Natural killer cell (primary cell): ENCODE data around the gene SLC7A6. TPM values are rescaled to one million over a fixed set of nuclear protein-coding genes. Genes with fewer than 3 reads are reported as not detected.

Experiments
- ATAC-seq, 3 donors: fragments of 150-1000 bp in 2 of 3; fragments of 200-7000 bp in 1 of 3; cut with Tn5 transposase; 1 replicate in 1 of 3; 2 replicates in 2 of 3; pipeline ENCODE4 v1.10.0; 2021; ENCODE audit warnings: mild to moderate bottlenecking in 2 of 3, moderate library complexity in 2 of 3
- DNase-seq, 2 donors: peaks; one replicate each; pipeline versions ENCODE4 v3.0.0 to v3.0.0-alpha.2; 2013 to 2021; ENCODE audit warnings: mixed read lengths in 1 of 2
- H3K27ac ChIP-seq: one replicate; pipeline ENCODE4 v1.5.1; 2013; ENCODE audit warnings: mild to moderate bottlenecking, low read length
- H3K27me3 ChIP-seq: one replicate; pipeline ENCODE4 v1.6.1; 2013; ENCODE audit warnings: low read length; ENCODE audit not compliant: control insufficient read depth, insufficient read depth
- H3K36me3 ChIP-seq: one replicate; pipeline ENCODE4 v1.6.1; 2013; ENCODE audit warnings: low read length; ENCODE audit not compliant: control insufficient read depth, insufficient read depth
- H3K4me1 ChIP-seq: one replicate; pipeline ENCODE4 v1.6.1; 2013; ENCODE audit warnings: low read length; ENCODE audit not compliant: control insufficient read depth, insufficient read depth
- H3K4me3 ChIP-seq: one replicate; pipeline ENCODE4 v1.5.1; 2013; ENCODE audit warnings: low read length
- H3K9me3 ChIP-seq: one replicate; pipeline ENCODE4 v1.6.1; 2013; ENCODE audit warnings: low read length; ENCODE audit not compliant: control insufficient read depth, insufficient read depth
- H3K27ac Mint-ChIP-seq, 2 donors: one replicate each; pipeline ENCODE4 v1.8.0; 2022; ENCODE audit warnings: mild to moderate bottlenecking in 2 of 2, mixed read lengths in 2 of 2, moderate library complexity in 1 of 2
- H3K27me3 Mint-ChIP-seq, 2 donors: one replicate each; pipeline ENCODE4 v1.8.0; 2022; ENCODE audit warnings: low read depth in 2 of 2, mixed read lengths in 2 of 2
- H3K36me3 Mint-ChIP-seq: one replicate; pipeline ENCODE4 v1.8.0; 2022; ENCODE audit warnings: mixed read lengths
- H3K4me1 Mint-ChIP-seq, 2 donors: one replicate each; pipeline ENCODE4 v1.8.0; 2022; ENCODE audit warnings: mixed read lengths in 2 of 2
- H3K4me3 Mint-ChIP-seq: one replicate; pipeline ENCODE4 v1.8.0; 2022; ENCODE audit warnings: mild to moderate bottlenecking, moderate library complexity, mixed read lengths
- H3K9me3 Mint-ChIP-seq, 2 donors: one replicate each; pipeline ENCODE4 v1.8.0; 2022; ENCODE audit warnings: mixed read lengths in 2 of 2
- WGBS: methylation state at CpG from one replicate; pipeline ENCODE4 v1.1.7; 2013; ENCODE audit warnings: missing lambda C conversion rate; ENCODE audit not compliant: insufficient coverage; 5-methylcytosine and 5-hydroxymethylcytosine counted together
- intact Hi-C: fragments of 100-400 bp; cut with micrococcal nuclease; formaldehyde crosslinking; loops from one replicate; pipeline ENCODE4 v1.14.2; 2022
- total RNA-seq, 4 donors: library from RNA; stranded (reverse); fragments of 120-200 nt in 1 of 4; gene quantifications; one replicate each; pipeline versions ENCODE4 v1.2.3 to v1.2.4, GENCODE V29; 2013 to 2022
- TF ChIP-seq, protein P1 (sequence below): fragments of 200-600 bp; IDR thresholded peaks from one replicate; pipeline ENCODE4 v1.8.0; 2022; ENCODE audit warnings: antibody characterized with exemption

The SLC7A6 gene
- total RNA-seq, 3 donors from 2014 or later (not counting 1 experiment from before 2014, with no cell fraction given) = 46.6 to 84.9 (median 69.6) TPM

DNA sequence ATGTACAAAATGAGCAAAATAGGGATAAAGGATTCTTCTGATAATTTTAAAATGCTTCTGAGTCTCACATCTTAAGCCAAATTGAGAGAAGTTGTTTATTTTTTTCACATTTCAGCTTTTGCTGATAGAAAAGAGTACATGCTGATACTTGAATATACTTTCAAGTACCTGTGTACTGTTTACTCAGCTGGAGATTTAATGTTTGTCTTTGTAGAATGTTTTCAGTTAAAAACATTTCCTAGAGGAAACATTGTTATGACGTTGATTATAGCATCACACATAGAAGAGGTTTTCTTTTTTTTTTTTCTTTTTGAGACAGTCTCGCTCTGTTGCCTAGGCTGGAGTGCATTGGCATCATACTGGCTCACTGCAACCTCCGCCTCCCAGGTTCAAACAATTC lies 48.1 kb upstream of the SLC7A6 start:
- H3K27me3 Mint-ChIP-seq = no peaks in the 10 kb centered on the region
- Histone ChIP-seq H3K4me3 (no peak overlapping the region), H3K9me3 (no peaks in the 10 kb centered on the region), H3K4me1 (no peaks in the 10 kb centered on the region), H3K27me3 (no peaks in the 10 kb centered on the region), H3K27ac (no peak overlapping the region), H3K36me3 (peaks cover 22% of the 10 kb centered on the region)
- H3K9me3 Mint-ChIP-seq = no peaks in the 10 kb centered on the region
- peak overlapping the region; percentile 45 to 64 for H3K27ac Mint-ChIP-seq
- ATAC-seq = no peak
- no peak overlapping the region for H3K4me3 Mint-ChIP-seq
- peaks cover 33 to 37% of the 10 kb centered on the region in 2 donors for H3K4me1 Mint-ChIP-seq
- TF ChIP-seq, protein P1, sequence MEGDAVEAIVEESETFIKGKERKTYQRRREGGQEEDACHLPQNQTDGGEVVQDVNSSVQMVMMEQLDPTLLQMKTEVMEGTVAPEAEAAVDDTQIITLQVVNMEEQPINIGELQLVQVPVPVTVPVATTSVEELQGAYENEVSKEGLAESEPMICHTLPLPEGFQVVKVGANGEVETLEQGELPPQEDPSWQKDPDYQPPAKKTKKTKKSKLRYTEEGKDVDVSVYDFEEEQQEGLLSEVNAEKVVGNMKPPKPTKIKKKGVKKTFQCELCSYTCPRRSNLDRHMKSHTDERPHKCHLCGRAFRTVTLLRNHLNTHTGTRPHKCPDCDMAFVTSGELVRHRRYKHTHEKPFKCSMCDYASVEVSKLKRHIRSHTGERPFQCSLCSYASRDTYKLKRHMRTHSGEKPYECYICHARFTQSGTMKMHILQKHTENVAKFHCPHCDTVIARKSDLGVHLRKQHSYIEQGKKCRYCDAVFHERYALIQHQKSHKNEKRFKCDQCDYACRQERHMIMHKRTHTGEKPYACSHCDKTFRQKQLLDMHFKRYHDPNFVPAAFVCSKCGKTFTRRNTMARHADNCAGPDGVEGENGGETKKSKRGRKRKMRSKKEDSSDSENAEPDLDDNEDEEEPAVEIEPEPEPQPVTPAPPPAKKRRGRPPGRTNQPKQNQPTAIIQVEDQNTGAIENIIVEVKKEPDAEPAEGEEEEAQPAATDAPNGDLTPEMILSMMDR = no peak
- intact Hi-C loops = no loop called here
- H3K36me3 Mint-ChIP-seq = peaks cover 5% of the 10 kb centered on the region
- 100% methylated on average over 2 of the region's 3 CpGs for WGBS
- DNase-seq = no peak

DNA sequence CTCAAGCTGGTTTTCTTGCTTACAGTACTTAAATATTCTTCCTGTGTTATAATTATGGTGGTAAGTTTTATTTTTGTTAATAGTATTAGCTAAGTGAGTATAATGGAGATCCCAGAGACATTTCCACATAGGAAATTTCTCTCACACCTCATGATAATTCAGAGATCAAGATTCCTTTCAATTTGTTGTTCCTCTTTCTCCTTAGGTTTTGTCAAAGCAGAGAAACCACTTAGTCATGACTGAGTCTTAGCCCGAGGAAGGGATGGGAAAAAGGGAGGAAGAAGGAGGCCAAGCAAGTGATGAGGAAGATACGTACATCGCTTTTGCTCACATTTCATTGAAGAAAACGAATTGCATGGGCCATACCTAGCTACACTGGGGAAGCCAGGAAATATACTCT lies 46.8 kb upstream of the SLC7A6 start:
- H3K9me3 Mint-ChIP-seq = no peaks in the 10 kb centered on the region
- H3K27ac Mint-ChIP-seq = peak overlapping the region; percentile 44 to 62
- intact Hi-C loops = no loop called here
- Histone ChIP-seq H3K27ac (no peak overlapping the region), H3K9me3 (no peaks in the 10 kb centered on the region), H3K36me3 (peaks cover 33% of the 10 kb centered on the region), H3K4me3 (no peak overlapping the region), H3K27me3 (no peaks in the 10 kb centered on the region), H3K4me1 (no peaks in the 10 kb centered on the region)
- H3K27me3 Mint-ChIP-seq = no peaks in the 10 kb centered on the region
- no peak for ATAC-seq
- 80% methylated on average over 4 of the region's 4 CpGs for WGBS
- peaks cover 5% of the 10 kb centered on the region for H3K36me3 Mint-ChIP-seq
- TF ChIP-seq, protein P1 = no peak
- H3K4me1 Mint-ChIP-seq = peaks cover 31 to 32% of the 10 kb centered on the region in 2 donors
- no peak overlapping the region for H3K4me3 Mint-ChIP-seq
- DNase-seq = no peak

DNA sequence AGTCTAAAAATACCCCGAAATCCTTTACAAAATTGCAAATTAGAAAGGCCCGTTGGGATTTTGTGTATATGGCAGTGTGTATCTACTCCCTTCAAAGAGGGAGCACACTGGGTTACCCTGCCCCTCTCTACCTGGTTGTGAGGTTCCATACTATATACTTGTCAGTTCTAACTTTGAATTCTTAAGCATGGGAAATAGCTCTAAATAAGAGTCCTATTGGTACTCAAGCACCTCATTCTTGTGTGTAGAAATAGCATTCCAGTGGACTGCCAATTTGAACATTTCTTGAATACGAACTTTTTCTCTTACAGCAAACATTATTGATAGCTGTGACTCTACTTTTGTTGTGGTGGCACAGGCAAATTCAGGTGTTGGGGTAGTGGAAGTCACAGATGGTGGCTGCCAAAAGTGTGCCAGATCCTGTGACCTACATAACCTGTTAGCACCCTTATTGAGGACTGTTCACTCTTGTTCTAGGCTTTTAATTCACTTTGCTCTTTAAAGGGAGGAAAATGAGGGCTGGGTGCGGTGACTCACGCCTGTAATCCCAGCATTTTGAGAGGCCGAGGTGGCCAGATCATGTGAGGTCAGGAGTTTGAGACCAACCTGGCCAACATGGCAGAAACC lies 44.5 kb upstream of the SLC7A6 start:
- WGBS = 90% methylated on average over 4 of the region's 6 CpGs
- Histone ChIP-seq H3K36me3 (peaks cover 36% of the 10 kb centered on the region), H3K4me1 (no peaks in the 10 kb centered on the region), H3K27me3 (no peaks in the 10 kb centered on the region), H3K9me3 (no peaks in the 10 kb centered on the region), H3K4me3 (no peak overlapping the region), H3K27ac (no peak overlapping the region)
- TF ChIP-seq, protein P1 = no peak
- no peak for DNase-seq
- H3K9me3 Mint-ChIP-seq = no peaks in the 10 kb centered on the region
- intact Hi-C loops = no loop called here
- ATAC-seq = no peak
- H3K4me1 Mint-ChIP-seq = peaks cover 25 to 26% of the 10 kb centered on the region in 2 donors
- no peaks in the 10 kb centered on the region for H3K27me3 Mint-ChIP-seq
- H3K36me3 Mint-ChIP-seq = peaks cover 5% of the 10 kb centered on the region
- H3K4me3 Mint-ChIP-seq = no peak overlapping the region
- H3K27ac Mint-ChIP-seq = peak overlapping the region; percentile 60 to 71

DNA sequence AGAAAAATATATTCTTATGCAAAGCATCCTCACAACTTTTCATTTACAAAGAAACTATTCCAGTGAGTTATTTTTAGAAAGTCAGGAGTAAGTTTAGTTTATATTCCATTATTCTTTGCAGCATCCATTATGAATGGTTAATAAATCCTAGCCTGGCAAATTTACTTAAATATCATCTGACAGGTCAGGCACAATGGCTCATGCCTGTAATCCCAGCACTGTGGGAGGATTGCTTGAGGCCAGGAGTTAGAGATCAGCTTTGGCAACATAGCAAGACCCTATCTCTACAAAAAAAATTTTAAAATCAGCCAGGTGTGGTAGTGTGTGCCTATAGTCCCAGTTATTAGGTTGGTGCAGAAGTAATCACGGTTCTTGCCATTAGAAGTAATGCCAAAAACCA lies 41.3 kb upstream of the SLC7A6 start:
- TF ChIP-seq, protein P1 = no peak
- Mint-ChIP-seq H3K9me3 (no peaks in the 10 kb centered on the region), H3K4me1 (peaks cover 26 to 29% of the 10 kb centered on the region in 2 donors), H3K27ac (peak overlapping the region; percentile 48 to 69), H3K27me3 (no peaks in the 10 kb centered on the region), H3K4me3 (no peak overlapping the region), H3K36me3 (no peaks in the 10 kb centered on the region)
- no peak overlapping the region for H3K4me3 ChIP-seq
- no peak overlapping the region for H3K27ac ChIP-seq
- DNase-seq = no peak
- WGBS = no CpG with 5 or more reads among the region's 1 CpG
- intact Hi-C loops = no loop called here
- ATAC-seq = no peak
- peaks cover 38% of the 10 kb centered on the region for H3K36me3 ChIP-seq
- no peaks in the 10 kb centered on the region for H3K27me3 ChIP-seq
- no peaks in the 10 kb centered on the region for H3K9me3 ChIP-seq
- peaks cover 9% of the 10 kb centered on the region for H3K4me1 ChIP-seq
